Measurements from ENCODE around the gene FALEC. TPM values are rescaled to one million over a fixed set of nuclear protein-coding genes. Genes with fewer than 3 reads are reported as not detected.

FALEC gene
- total RNA-seq, 1 donor from 2014 or later, result 0.43 TPM

DNA sequence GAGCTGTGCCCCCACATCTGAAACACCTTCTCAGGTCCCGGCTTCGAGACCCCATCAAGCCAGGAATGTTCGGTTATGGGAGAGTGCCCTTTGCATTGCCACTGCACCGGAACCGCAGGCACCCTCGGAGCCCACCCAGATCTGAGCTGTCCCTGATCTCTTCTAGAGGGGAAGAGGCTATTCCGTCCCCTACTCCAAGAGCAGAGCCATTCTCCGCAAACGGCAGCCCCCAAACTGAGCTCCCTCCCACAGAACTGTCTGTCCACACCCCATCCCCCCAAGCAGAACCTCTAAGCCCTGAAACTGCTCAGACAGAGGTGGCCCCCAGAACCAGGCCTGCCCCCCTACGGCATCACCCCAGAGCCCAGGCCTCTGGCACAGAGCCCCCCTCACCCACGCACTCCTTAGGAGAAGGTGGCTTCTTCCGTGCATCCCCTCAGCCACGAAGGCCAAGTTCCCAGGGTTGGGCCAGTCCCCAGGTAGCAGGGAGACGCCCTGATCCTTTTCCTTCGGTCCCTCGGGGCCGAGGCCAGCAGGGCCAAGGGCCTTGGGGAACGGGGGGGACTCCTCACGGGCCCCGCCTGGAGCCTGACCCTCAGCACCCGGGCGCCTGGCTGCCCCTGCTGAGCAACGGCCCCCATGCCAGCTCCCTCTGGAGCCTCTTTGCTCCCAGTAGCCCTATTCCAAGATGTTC lies 38.0 kb downstream of the FALEC start:
- no peak overlapping the region for H3K4me3 ChIP-seq (ENCODE audit: insufficient read depth, low read depth, low read length)
- no peaks in the 10 kb centered on the region for H3K9me3 ChIP-seq (ENCODE audit: insufficient read depth, low read depth, low read length)
- no peaks in the 10 kb centered on the region for H3K79me2 ChIP-seq (ENCODE audit: insufficient read depth, low read length)
- DNase-seq (ENCODE audit: low read depth) (no peak), FAIRE-seq (no peak)
- peaks cover 14% of the 10 kb centered on the region for H3K4me1 Mint-ChIP-seq (ENCODE audit: low read depth, unreplicated experiment)
- no peak for TF ChIP-seq EZH2 (IDR thresholded peaks at IDR 0.05; ENCODE audit: insufficient read depth, low read length)
- TF ChIP-seq, protein P1, sequence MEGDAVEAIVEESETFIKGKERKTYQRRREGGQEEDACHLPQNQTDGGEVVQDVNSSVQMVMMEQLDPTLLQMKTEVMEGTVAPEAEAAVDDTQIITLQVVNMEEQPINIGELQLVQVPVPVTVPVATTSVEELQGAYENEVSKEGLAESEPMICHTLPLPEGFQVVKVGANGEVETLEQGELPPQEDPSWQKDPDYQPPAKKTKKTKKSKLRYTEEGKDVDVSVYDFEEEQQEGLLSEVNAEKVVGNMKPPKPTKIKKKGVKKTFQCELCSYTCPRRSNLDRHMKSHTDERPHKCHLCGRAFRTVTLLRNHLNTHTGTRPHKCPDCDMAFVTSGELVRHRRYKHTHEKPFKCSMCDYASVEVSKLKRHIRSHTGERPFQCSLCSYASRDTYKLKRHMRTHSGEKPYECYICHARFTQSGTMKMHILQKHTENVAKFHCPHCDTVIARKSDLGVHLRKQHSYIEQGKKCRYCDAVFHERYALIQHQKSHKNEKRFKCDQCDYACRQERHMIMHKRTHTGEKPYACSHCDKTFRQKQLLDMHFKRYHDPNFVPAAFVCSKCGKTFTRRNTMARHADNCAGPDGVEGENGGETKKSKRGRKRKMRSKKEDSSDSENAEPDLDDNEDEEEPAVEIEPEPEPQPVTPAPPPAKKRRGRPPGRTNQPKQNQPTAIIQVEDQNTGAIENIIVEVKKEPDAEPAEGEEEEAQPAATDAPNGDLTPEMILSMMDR (IDR thresholded peaks at IDR 0.05; ENCODE audit: insufficient read depth, low read depth, low read length), result no peak
- no peaks in the 10 kb centered on the region for H3K36me3 ChIP-seq (ENCODE audit: insufficient read depth, low read length)
- H3K4me1 ChIP-seq (ENCODE audit: insufficient read depth, low read length), result peaks cover 14% of the 10 kb centered on the region
- H3K27me3 Mint-ChIP-seq (ENCODE audit: low read depth, unreplicated experiment), result no peaks in the 10 kb centered on the region
- H2AFZ ChIP-seq (ENCODE audit: low read depth, low read length), result no peak overlapping the region
- no peaks in the 10 kb centered on the region for H3K36me3 Mint-ChIP-seq (ENCODE audit: low read depth, unreplicated experiment)
- H3K27ac ChIP-seq (ENCODE audit: low read depth, low read length), result no peak overlapping the region
- H3K27me3 ChIP-seq (ENCODE audit: insufficient read depth, low read length), result no peaks in the 10 kb centered on the region
- no peak overlapping the region for H3K27ac Mint-ChIP-seq (ENCODE audit: unreplicated experiment)
- H3K9ac ChIP-seq (ENCODE audit: low read length), result no peak overlapping the region
- H3K9me3 Mint-ChIP-seq (ENCODE audit: unreplicated experiment), result no peaks in the 10 kb centered on the region
- H4K20me1 ChIP-seq (ENCODE audit: insufficient read depth, low read length), result peaks cover 11% of the 10 kb centered on the region
- H3K4me2 ChIP-seq (ENCODE audit: low read length), result no peak overlapping the region
- no peak overlapping the region for H3K4me3 Mint-ChIP-seq (ENCODE audit: unreplicated experiment)

DNA sequence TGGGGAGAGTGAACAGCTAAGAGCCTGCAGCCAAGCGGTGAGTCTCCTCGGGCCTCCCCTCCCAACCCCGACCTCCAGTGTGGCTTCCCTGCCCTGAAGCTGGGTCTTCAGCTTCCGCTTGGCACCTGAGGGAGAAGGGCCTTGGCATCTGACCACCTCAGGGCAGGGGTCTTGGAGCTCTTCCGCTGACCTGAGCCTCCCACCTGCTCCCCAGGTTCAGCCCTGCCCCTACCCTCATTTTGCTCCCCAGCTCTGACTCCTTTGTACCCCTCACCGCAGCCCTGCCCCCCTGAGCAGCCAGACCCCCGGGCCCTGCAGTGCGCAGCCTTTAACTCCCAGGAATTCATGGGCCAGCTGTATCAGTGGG lies 38.5 kb downstream of the FALEC start:
- FAIRE-seq (no peak), DNase-seq (ENCODE audit: low read depth) (no peak)
- Histone ChIP-seq H3K27ac (ENCODE audit: low read depth, low read length) (no peak overlapping the region), H3K9me3 (ENCODE audit: insufficient read depth, low read depth, low read length) (no peaks in the 10 kb centered on the region), H3K4me2 (ENCODE audit: low read length) (no peak overlapping the region), H3K9ac (ENCODE audit: low read length) (no peak overlapping the region), H3K79me2 (ENCODE audit: insufficient read depth, low read length) (peaks cover 2% of the 10 kb centered on the region), H3K36me3 (ENCODE audit: insufficient read depth, low read length) (no peaks in the 10 kb centered on the region), H4K20me1 (ENCODE audit: insufficient read depth, low read length) (peaks cover 11% of the 10 kb centered on the region), H2AFZ (ENCODE audit: low read depth, low read length) (no peak overlapping the region), H3K4me1 (ENCODE audit: insufficient read depth, low read length) (peaks cover 14% of the 10 kb centered on the region), H3K27me3 (ENCODE audit: insufficient read depth, low read length) (no peaks in the 10 kb centered on the region), H3K4me3 (ENCODE audit: insufficient read depth, low read depth, low read length) (no peak overlapping the region)
- H3K27me3 Mint-ChIP-seq (ENCODE audit: low read depth, unreplicated experiment), result no peaks in the 10 kb centered on the region
- no peak overlapping the region for H3K27ac Mint-ChIP-seq (ENCODE audit: unreplicated experiment)
- H3K4me1 Mint-ChIP-seq (ENCODE audit: low read depth, unreplicated experiment), result peaks cover 14% of the 10 kb centered on the region
- H3K4me3 Mint-ChIP-seq (ENCODE audit: unreplicated experiment), result no peak overlapping the region
- TF ChIP-seq EZH2 (IDR thresholded peaks at IDR 0.05; ENCODE audit: insufficient read depth, low read length), result no peak
- TF ChIP-seq, protein P1 (IDR thresholded peaks at IDR 0.05; ENCODE audit: insufficient read depth, low read depth, low read length), result no peak
- H3K36me3 Mint-ChIP-seq (ENCODE audit: low read depth, unreplicated experiment), result no peaks in the 10 kb centered on the region
- H3K9me3 Mint-ChIP-seq (ENCODE audit: unreplicated experiment), result no peaks in the 10 kb centered on the region

DNA sequence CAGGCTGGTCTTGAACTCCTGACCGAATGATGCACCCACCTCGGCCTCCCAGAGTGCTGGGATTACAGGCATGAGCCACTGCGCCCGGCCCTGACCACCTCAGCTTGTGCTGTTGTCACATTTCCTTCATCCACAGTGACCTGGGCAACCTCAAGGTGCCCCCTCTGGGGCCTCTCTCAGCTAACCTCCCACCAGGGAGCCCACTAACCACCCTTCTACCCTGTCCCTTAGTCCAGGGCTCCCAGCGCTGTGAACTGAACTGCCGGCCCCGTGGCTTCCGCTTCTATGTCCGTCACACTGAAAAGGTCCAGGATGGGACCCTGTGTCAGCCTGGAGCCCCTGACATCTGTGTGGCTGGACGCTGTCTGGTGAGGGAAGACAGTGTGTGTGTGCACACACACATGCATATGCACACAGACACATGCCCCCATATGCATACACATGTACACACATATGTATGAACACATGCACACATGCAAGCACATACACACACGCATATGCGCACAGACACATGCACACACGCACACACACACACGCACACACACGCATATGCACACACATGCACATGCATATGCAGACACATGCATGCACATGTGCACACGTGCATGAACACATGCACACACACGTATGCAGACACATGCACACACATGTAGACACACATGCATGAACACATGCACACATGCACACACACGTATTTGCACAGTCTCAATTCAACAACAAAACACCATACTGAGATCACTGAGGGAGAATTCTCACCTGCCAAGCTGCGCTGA lies 39.8 kb downstream of the FALEC start:
- DNase-seq (ENCODE audit: low read depth), result no peak

More for the DNA sequence above, 39.8 kb downstream of the FALEC start:
- H3K27ac Mint-ChIP-seq (ENCODE audit: unreplicated experiment), result no peak overlapping the region
- Histone ChIP-seq H3K36me3 (ENCODE audit: insufficient read depth, low read length) (no peaks in the 10 kb centered on the region), H3K9ac (ENCODE audit: low read length) (no peak overlapping the region), H4K20me1 (ENCODE audit: insufficient read depth, low read length) (peaks cover 22% of the 10 kb centered on the region), H3K4me3 (ENCODE audit: insufficient read depth, low read depth, low read length) (no peak overlapping the region), H3K27ac (ENCODE audit: low read depth, low read length) (no peak overlapping the region), H3K4me1 (ENCODE audit: insufficient read depth, low read length) (peaks cover 11% of the 10 kb centered on the region), H3K4me2 (ENCODE audit: low read length) (no peak overlapping the region), H3K27me3 (ENCODE audit: insufficient read depth, low read length) (no peaks in the 10 kb centered on the region), H2AFZ (ENCODE audit: low read depth, low read length) (no peak overlapping the region), H3K9me3 (ENCODE audit: insufficient read depth, low read depth, low read length) (no peaks in the 10 kb centered on the region), H3K79me2 (ENCODE audit: insufficient read depth, low read length) (peaks cover 15% of the 10 kb centered on the region)
- H3K27me3 Mint-ChIP-seq (ENCODE audit: low read depth, unreplicated experiment), result no peaks in the 10 kb centered on the region
- H3K36me3 Mint-ChIP-seq (ENCODE audit: low read depth, unreplicated experiment), result no peaks in the 10 kb centered on the region
- H3K4me1 Mint-ChIP-seq (ENCODE audit: low read depth, unreplicated experiment), result peaks cover 15% of the 10 kb centered on the region
- no peaks in the 10 kb centered on the region for H3K9me3 Mint-ChIP-seq (ENCODE audit: unreplicated experiment)
- FAIRE-seq, result no peak
- TF ChIP-seq, protein P1 (IDR thresholded peaks at IDR 0.05; ENCODE audit: insufficient read depth, low read depth, low read length), result no peak
- no peak for TF ChIP-seq EZH2 (IDR thresholded peaks at IDR 0.05; ENCODE audit: insufficient read depth, low read length)
- H3K4me3 Mint-ChIP-seq (ENCODE audit: unreplicated experiment), result no peak overlapping the region
